NCI-H2107 treated with DMSO at 0.1 percent for 48 hours (cell line): ENCODE data around the gene C6.
"Not testable (repeated sequence)": the region's sequence is repeated elsewhere in the genome, so short reads cannot be mapped to it uniquely, and the experiment has no call there.

Experiments used
- DNase-seq: peaks from one replicate; lab custom pipeline; 2025; ENCODE audit not compliant: unreplicated experiment; lab: John Stamatoyannopoulos, UW

The C6 gene

GRCh38 chr5:41200506-41200905, 12.8 kb downstream of the C6 start:
- no peak for DNase-seq

GRCh38 chr5:41199660-41200059, 13.7 kb downstream of the C6 start:
- DNase-seq = no peak

GRCh38 chr5:41196197-41196596, 17.1 kb downstream of the C6 start:
- DNase-seq = no peak

- no peak for DNase-seq
Observed at GRCh38 chr5:41195228-41195627, 18.1 kb downstream of the C6 start.

- DNase-seq = no peak
Observed at GRCh38 chr5:41194339-41194738, 19.0 kb downstream of the C6 start.

- no peak for DNase-seq
Observed at GRCh38 chr5:41193456-41194205, 19.7 kb downstream of the C6 start.

GRCh38 chr5:41191249-41191648, 22.1 kb downstream of the C6 start:
- no peak for DNase-seq

GRCh38 chr5:41186143-41186542, 27.2 kb downstream of the C6 start:
- no peak for DNase-seq

GRCh38 chr5:41183331-41183730, 30.0 kb downstream of the C6 start:
- not testable (repeated sequence) for DNase-seq

- DNase-seq = no peak
Observed at GRCh38 chr5:41182666-41183065, 30.7 kb downstream of the C6 start.

- DNase-seq = no peak
Observed at GRCh38 chr5:41181691-41182564, 31.4 kb downstream of the C6 start.

- DNase-seq = no peak
Observed at GRCh38 chr5:41176952-41177351, 36.4 kb downstream of the C6 start.

- DNase-seq = no peak
Observed at GRCh38 chr5:41172012-41172411, 41.3 kb downstream of the C6 start.

- no peak for DNase-seq
Observed at GRCh38 chr5:41161271-41161670, 52.1 kb downstream of the C6 start.

GRCh38 chr5:41157272-41157894, 55.9 kb downstream of the C6 start:
- DNase-seq = no peak

GRCh38 chr5:41156739-41157138, 56.6 kb downstream of the C6 start:
- DNase-seq = no peak

GRCh38 chr5:41154491-41154890, 58.8 kb downstream of the C6 start:
- no peak for DNase-seq

GRCh38 chr5:41151564-41151963, 61.8 kb downstream of the C6 start:
- no peak for DNase-seq

GRCh38 chr5:41148448-41148847, 64.9 kb downstream of the C6 start:
- no peak for DNase-seq

- no peak for DNase-seq
Observed at GRCh38 chr5:41145306-41145705, 68.0 kb downstream of the C6 start.

- no peak for DNase-seq
Observed at GRCh38 chr5:41143131-41143901, 70.0 kb downstream of the C6 start.
